MV-4-11 (cell line): ENCODE measurements around the gene PTGS1.
"Not testable (repeated sequence)": the region's sequence is repeated elsewhere in the genome, so short reads cannot be mapped to it uniquely, and the experiment has no call there.

Experiments
- DNase-seq: peaks from one replicate; lab custom pipeline; 2025; lab: John Stamatoyannopoulos, UW

Gene PTGS1

GRCh38 chr9:122398371-122398924 lies 27.6 kb downstream of the PTGS1 start:
- no peak for DNase-seq

- no peak for DNase-seq
Measured at GRCh38 chr9:122401896-122402295, 31.1 kb downstream of the PTGS1 start.

DNA sequence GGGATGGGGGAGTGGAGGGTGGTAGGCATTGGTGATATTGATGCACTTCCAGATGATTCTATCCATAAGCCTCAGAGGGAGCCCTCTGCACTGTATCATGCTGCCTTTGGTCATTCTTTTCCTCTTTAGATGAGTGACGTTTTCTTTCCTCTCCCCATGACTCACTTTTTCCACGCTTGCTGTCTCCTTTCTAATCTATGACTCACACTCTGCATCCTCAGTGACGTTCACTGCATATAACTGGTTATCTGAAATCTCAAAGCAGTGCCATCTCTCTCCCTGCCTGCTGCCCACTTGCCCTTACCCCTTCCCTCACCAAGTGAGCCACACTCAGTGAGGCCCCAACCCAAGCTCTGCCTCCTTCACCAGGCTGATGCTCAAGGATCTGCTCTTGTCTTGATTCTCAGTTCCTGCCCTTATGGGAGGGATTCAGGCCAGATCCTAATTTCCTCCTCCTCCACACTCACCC lies 31.6 kb downstream of the PTGS1 start:
- peak; percentile 66 for DNase-seq

GRCh38 chr9:122402874-122403273 lies 32.0 kb downstream of the PTGS1 start:
- DNase-seq, result no peak

DNA sequence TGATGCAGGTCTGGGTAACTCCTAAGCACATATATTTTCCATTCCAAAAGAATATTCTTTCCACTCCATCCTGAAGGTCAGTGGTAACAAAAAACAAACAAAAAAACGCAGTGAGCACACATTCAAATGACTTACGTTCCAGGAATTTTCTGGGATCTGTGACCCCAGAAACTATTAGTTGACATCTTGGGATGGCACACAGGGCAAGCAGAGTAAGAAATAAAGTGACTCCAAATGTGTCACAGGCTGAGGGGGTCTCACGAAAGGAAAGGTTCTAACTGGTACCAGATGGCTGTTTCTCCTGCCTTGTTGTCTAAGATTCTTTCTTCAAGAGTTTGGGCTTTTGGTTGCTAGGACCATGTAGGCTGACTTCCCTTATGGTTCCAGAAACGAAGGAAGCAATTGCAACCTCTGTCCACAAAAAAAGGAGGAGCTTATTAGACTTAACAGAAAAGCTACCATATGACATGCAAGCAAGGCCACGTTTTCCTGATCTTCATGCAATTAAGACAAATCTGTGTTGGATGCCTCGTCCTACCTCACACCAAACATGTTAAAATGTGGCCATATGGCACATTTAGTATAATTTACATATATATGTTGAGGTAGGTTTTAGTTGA lies 32.7 kb downstream of the PTGS1 start:
- DNase-seq, result no peak

GRCh38 chr9:122405304-122406069 lies 34.7 kb downstream of the PTGS1 start:
- DNase-seq, result not testable (repeated sequence)

GRCh38 chr9:122406070-122406890 lies 35.5 kb downstream of the PTGS1 start:
- DNase-seq, result no peak

GRCh38 chr9:122414108-122414507 lies 43.3 kb downstream of the PTGS1 start:
- DNase-seq, result not testable (repeated sequence)

DNA sequence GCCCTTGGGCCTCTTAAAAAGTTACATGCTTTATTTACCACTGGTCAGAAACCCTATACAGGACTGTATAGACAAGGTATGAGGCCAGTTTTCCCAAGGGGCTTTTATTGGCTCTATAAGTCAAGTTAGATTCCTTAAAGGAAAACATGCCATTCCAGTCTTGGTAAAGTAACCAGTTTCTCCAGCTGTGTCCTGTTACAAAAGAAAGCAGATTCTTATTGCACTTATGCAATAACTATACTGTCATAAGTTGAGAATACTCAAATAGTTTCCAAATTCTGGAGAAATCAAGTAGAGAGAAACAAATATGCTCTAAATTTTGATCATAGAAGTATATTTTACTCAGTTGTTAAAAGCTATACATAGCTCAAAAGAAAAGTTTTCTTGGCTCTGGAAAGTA lies 47.2 kb downstream of the PTGS1 start:
- DNase-seq, result no peak

GRCh38 chr9:122420315-122420714 lies 49.5 kb downstream of the PTGS1 start:
- no peak for DNase-seq

GRCh38 chr9:122425087-122425486 lies 54.3 kb downstream of the PTGS1 start:
- no peak for DNase-seq

- no peak for DNase-seq
Measured at GRCh38 chr9:122426723-122427122, 55.9 kb downstream of the PTGS1 start.

DNA sequence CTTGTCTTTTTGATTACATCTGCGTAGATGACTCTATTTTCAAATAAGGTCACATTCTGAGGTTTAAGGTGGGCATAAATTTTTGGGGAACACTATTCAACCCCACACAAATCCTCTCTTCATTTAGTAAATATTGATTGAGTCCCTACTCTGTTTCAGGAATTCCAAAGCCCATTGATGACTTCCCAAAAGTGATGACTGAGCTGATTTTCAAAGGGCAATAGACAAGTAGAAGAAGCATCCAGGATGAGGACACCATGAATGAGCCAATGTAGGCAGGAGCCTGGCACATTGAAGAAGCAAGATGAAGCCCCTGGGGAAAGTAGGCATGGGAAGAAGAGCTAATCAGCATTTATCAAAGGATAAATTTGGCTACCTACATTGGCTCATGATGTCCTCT lies 71.7 kb downstream of the PTGS1 start:
- no peak for DNase-seq

GRCh38 chr9:122444041-122444733 lies 73.4 kb downstream of the PTGS1 start:
- DNase-seq, result no peak
